ENCODE results near the gene CCDC186.
"Not testable (repeated sequence)": the region's sequence is repeated elsewhere in the genome, so short reads cannot be mapped to it uniquely, and the experiment has no call there.

CCDC186 gene

GRCh38 chr10:114172776-114173602 lies 1.0 kb downstream of the CCDC186 start:
- no peak for DNase-seq

GRCh38 chr10:114172216-114172615 lies 1.8 kb downstream of the CCDC186 start:
- DNase-seq, result no peak

GRCh38 chr10:114168450-114169009 lies 5.5 kb downstream of the CCDC186 start:
- DNase-seq, result no peak

GRCh38 chr10:114167985-114168384 lies 6.0 kb downstream of the CCDC186 start:
- DNase-seq, result no peak

- no peak for DNase-seq
Measured at GRCh38 chr10:114166494-114166893, 7.5 kb downstream of the CCDC186 start.

- no peak for DNase-seq
Measured at GRCh38 chr10:114166043-114166442, 8.0 kb downstream of the CCDC186 start.

GRCh38 chr10:114163062-114163461 lies 10.9 kb downstream of the CCDC186 start:
- no peak for DNase-seq

- DNase-seq, result no peak
Measured at GRCh38 chr10:114157912-114158311, 16.1 kb downstream of the CCDC186 start.

GRCh38 chr10:114151892-114152291 lies 22.1 kb downstream of the CCDC186 start:
- no peak for DNase-seq

- no peak for DNase-seq
Measured at GRCh38 chr10:114151486-114151885, 22.5 kb downstream of the CCDC186 start.

GRCh38 chr10:114149476-114149875 lies 24.5 kb downstream of the CCDC186 start:
- not testable (repeated sequence) for DNase-seq

- DNase-seq, result no peak
Measured at GRCh38 chr10:114143160-114143559, 30.8 kb downstream of the CCDC186 start.

GRCh38 chr10:114142018-114142417 lies 32.0 kb downstream of the CCDC186 start:
- DNase-seq, result no peak

- DNase-seq, result not testable (repeated sequence)
Measured at GRCh38 chr10:114140827-114141226, 33.2 kb downstream of the CCDC186 start.

GRCh38 chr10:114140036-114140435 lies 34.0 kb downstream of the CCDC186 start:
- DNase-seq, result no peak

GRCh38 chr10:114138581-114138980 lies 35.4 kb downstream of the CCDC186 start:
- DNase-seq, result no peak

- no peak for DNase-seq
Measured at GRCh38 chr10:114135476-114135875, 38.5 kb downstream of the CCDC186 start.

- peak; percentile 57 for DNase-seq
Measured at GRCh38 chr10:114131094-114131493, 42.9 kb downstream of the CCDC186 start.

GRCh38 chr10:114121031-114121430 lies 53.0 kb downstream of the CCDC186 start:
- no peak for DNase-seq

- DNase-seq, result no peak
Measured at GRCh38 chr10:114118514-114118913, 55.5 kb downstream of the CCDC186 start.

GRCh38 chr10:114117728-114118127 lies 56.3 kb downstream of the CCDC186 start:
- DNase-seq, result no peak

GRCh38 chr10:114115661-114116445 lies 58.1 kb downstream of the CCDC186 start:
- no peak for DNase-seq

GRCh38 chr10:114110174-114110972 lies 63.6 kb downstream of the CCDC186 start:
- DNase-seq, result no peak
